HG03045 (cell line): Measurements from ENCODE around the gene CST4.
"Not testable (repeated sequence)": the region's sequence is repeated elsewhere in the genome, so short reads cannot be mapped to it uniquely, and the experiment has no call there.

Source experiments
- ATAC-seq: cut with Tn5 transposase; IDR thresholded peaks from one replicate; pipeline ENCODE4 v1.9.1; 2021; ENCODE audit warnings: mild to moderate bottlenecking, moderate library complexity; ENCODE audit not compliant: unreplicated experiment

CST4 gene, protein sequence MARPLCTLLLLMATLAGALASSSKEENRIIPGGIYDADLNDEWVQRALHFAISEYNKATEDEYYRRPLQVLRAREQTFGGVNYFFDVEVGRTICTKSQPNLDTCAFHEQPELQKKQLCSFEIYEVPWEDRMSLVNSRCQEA

DNA sequence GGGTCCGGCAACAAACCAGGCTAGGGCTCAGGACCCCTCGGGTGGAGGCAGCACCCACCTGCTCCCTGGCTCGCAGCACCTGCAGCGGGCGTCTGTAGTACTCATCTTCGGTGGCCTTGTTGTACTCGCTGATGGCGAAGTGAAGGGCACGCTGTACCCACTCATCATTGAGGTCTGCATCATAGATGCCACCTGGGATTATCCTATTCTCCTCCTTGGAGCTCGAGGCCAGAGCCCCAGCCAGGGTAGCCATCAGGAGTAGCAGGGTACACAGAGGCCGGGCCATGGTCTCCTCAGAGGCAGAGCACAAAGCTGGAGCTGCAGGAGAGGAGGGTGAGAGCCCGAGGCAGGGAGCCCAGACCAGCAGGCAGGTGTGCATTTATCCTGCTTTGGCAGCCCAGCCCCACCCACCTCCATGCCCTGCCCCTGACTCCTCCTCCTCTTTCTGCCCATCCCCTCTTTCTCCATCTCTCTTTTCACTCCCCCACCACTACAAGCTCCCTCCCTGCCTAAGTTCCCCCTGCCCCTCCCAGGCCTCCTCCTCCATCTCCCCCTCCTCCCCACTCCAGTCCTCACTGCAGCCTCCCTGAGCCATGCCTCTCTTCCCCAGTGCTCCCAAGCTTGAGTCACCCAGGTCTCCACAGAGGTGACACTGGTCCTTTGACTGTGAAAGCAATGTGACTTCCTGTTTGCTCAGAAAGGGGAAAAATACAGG, at the start of gene CST4:
Gene CST4 (minus strand): TSS at position 355 of the 715 bp plus-strand sequence. CDS start 69 bp downstream, at position 286.
- ATAC-seq = not testable (repeated sequence)

DNA sequence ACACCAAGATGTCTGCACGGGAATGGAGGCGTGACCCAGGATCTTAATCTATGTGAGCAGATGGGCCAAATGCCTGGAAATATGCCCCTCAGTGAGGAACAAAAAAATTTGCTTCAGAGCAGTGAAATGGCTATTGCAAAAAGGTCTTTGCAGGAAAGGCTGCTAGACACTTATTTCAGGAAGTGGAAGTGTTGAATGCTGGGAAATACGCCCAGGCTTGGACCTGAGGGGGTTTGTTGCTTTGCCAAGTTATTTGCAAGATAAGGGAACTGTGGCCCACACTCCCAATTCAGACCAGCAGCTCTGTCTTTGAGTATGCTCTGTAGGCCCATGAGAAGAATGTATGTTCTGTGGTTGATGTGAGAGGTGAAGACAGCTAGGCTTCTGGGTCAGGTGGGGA, 46.6 kb upstream of the CST4 start:
- not testable (repeated sequence) for ATAC-seq

DNA sequence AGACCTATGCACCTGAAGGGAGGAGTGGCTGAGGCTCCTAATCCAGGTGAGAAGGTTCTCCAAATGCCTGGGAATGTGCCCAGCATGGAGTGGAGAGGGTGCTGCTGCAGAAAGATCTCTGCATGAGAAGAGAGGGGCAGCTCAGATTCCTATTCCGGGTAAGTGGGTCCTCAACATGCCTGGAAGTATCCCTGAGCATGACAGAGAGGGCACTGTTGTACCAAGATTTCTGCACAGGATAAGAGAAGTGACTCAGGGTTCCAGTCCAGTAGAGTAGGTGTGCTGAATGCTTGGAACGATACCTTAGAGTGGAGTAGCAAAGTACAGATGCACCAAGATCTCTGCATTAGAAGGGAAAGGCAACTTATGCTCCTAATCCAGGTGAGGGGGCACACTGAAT, 46.1 kb upstream of the CST4 start:
- not testable (repeated sequence) for ATAC-seq

DNA sequence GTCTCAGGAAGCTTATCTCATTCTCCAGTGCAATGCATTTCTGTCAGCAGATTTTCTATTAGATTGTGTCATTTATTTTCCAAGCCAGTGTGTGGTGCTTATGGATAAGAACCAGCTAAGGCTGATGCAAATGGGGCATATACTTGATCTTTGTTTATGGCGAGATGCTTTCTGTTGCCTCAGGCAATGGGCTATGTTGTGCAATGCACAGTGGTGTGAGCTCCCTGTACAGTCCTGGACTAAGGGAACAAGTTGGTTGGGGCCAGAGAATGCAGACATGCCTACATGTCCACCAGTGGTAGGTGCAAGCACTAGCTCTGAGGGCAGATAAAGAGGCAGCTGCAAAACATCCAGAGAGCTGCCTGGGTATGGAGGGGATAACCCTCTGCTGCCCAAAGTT, 45.6 kb upstream of the CST4 start:
- ATAC-seq = not testable (repeated sequence)

DNA sequence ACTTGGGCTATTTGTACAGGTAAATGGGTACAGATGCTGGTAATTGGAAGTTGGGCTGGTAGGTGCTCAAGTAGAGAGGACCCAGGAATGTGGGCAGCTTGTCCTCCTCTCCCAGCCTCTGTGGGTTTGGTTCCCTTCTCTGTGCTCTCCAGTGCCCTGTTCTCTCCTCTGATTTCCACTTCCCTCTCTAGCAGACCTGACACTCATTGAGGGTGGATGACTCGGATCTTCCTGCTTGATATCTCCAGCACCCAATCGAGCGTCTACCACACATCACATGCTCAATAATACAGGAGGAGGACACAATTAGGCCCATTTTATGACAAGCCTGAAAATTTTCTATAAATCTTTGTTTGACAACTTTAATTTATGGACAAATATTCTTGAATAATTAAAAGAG, 38.2 kb upstream of the CST4 start:
- ATAC-seq = no peak

DNA sequence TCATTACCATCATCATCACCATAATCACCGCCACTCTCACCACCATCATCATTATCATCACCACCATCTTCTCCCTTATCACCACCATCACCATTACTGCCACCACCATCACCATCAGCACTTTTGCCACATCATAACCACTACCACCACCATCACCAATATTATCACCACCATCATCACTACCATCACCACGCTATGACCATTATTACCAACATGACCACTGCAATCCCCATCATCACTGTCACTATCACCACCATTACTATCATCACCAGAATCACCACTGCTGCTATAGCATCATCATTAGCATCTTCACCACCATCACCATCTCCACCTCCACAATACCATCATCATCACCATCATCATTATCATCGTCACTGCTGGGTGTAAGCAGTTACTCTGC, 36.3 kb upstream of the CST4 start:
- no peak for ATAC-seq

DNA sequence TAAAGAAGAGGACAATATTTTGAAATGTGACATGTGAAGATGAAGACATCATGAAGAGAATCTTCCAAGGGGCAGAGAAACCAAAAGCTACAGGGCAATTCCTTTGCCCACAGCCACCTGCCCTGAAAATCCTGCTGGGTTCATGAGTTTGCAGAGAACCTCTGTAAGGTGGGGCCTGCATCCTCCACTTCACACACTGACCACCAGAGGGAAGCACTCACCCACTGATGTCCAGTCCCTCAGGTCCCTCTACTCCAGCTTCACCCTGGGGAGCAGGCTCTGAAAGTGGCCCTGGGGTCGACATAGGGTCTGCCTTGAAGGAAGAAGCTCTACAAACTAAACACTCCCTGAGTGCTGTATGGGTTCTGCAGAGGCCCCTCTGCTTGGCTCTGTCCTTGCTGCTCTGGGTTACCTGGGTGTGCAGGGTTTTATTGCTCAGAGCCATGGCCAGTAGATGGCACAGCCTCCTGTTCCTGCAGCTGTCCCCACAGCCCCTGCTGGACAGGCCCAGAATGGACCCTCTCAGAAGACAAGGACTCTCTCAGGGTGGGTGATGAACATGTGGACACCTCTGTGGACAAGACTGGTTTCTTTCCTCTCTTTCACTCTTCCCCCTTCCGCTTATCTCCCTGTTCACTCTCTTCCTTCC, 34.9 kb upstream of the CST4 start:
- not testable (repeated sequence) for ATAC-seq

DNA sequence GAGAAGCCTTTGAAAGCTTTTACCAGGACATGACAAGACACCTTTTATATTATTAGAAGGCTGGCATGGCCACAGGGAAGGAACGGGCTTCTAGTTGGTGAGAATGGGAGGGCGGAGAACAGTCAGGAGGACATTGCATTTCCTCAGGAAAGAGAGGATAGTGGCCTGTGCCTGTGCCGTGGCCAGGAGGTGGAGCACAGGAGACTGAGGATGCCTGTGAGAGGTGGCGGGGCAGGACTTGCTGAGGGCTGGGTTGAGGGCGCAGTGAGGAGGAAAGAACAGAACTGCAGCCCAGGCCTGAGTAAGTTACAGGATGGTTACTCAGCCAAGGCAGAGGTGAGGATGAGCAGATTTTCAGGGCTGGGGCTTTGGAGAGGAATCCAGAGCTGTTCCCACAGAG, 34.0 kb upstream of the CST4 start:
- ATAC-seq = not testable (repeated sequence)

DNA sequence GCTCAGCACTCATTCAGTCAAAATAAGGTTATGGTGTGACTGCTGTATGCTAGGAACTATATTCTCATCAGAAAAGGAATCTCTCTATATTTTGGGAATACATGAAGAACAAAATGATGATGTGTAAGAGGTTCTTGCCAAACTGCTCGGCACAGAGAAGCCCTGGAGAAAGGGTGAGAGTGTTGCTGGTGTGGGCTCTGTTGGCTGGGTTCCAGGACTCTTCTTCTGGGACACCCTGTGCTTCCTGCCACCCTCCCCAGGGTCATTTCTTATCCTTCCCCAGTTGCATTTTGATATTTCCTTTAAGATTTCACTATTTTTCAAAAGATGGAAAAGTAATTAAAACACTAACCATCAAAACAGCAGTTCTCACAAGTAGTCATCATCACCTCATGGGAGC, 33.1 kb upstream of the CST4 start:
- no peak for ATAC-seq

DNA sequence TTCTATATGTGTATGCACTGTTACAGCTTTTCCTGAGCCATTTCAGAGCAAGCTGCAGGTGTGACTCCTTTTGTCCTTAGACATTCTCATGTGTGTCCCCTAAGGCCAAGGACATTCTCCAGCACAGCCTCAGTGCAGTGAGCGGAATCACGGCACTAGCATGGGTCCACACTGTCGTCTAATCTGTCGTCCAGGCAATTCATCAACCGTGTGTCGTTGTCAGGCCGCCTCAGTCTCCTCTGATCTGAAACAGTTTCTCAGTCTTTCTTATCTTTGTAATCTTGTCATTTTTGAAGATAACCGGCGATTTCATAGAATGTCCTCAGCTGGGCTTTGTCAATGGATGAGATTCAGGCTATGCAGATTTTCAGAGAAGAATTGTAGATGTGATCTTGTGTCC, 30.5 kb upstream of the CST4 start:
- not testable (repeated sequence) for ATAC-seq

DNA sequence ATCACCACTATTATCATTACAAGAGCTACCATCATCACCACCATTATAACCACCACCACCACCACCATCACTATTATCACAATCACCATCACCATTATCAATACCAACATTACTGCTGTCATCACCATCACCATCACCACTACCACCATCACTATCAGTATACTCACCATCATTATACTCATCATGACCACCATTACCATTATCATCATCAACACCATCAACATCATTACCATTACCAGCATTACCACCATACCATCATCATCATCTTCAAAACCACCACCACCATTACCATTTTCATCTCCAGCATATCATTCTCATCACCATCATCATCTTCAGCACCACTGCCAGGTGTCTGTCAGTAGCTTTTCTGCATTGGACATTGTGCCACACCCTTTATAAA, 22.9 kb upstream of the CST4 start:
- ATAC-seq = not testable (repeated sequence)

DNA sequence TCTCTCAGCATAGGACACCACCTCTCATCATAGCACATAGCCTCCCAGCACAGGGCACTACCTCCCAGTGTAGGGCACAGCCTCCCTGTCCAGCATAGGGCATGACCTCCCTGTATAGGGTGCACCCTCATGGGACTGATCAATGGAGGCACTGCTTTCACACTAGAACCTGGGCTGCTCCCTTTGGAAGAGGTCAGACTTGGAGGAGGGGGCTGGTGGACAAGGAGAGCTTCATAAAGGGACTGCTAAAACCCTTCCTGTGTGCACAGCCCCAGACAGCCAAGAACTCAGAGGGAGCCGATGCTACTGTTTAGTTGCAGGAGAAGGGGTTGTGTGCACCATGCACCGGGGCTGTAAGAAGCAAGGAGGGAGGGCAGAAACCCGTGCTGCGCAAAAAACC, 21.9 kb upstream of the CST4 start:
- no peak for ATAC-seq

DNA sequence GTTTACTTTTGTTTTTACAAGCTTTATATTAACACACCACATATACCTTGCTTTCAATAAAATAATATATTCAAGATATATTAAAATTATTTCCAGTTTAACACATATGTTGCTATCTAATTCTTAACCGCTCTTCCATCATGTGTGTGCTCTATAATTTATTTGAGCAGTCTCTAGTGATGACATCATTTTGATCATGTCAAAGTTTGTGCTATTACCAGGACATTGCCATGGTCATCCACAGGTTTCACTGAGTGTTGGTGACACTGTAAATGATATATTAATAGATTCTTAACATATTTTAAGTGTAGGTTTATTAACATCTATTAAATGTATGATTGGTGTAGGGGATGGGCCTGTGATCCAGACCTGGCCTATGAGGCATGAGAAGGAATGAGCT, 17.1 kb upstream of the CST4 start:
- ATAC-seq = no peak

DNA sequence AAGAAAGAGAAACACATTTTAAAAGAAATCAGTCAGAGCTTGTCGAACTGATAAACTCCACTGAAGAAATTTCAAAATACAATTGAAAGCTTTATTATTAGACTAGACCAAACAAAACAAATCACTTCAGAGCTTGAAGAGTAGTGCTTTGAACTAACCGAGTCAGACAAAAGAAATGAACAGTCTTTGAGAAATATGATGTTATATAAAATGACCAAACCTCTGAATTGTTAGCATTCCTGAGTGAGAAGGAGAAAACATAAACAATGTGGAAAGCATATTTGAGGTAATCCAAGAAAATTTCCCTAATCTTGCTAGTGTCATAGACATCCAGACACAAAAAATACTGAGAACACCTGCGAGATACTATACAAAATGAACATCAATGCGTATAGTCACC, 13.2 kb upstream of the CST4 start:
- no peak for ATAC-seq

DNA sequence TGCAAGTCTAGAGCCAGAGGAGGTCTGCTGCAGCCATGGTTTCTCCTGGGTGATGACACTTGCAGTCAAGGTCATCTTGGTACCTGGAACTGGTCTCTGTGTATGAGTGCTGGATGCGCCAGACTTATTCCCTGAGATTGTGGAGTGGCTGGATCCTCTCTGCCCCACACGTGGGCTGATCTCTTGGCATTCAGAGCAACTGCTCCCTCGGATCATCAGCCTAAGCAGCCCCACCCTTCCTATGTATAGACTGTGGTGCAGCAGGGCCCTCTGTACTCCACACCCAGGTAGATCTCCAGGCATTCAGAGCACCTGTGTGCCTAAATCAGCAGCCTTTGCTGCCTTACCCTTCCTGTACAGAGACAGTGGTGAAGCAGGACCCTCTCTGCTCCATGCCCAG, 12.1 kb upstream of the CST4 start:
- no peak for ATAC-seq

DNA sequence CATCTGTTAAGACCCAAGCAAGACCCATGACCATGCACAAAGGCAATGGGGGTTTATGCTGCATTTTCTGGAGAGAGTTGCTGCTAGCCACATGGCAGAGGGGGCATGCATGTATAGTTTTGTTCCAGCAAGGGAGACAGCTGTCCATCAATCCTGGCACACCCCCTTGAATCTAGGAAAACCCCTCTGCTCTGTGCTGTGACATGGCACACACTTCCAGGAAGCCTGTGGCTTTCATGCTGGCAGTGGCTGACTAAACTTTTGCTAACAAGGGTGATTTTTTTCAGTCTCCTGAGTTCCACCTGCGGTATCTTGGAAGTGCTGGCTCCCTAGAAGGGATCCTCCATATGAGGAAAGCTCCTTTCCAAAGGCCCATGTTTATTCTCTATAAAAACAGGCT, 9.1 kb upstream of the CST4 start:
- no peak for ATAC-seq

DNA sequence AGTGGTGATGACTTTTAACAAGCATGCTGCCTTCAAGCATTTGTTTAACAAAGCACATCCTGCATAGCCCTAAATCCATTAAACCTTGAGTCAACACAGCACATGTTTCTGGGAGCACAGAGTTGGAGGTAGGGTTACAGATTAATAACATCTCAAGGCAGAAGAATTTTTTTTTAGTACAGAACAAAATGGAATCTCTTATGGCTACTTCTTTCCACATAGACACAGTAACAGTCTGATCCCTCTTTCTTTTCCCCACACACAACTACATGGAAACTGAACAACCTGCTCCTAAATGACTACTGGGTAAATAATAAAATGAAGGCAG, 6.2 kb upstream of the CST4 start:
- ATAC-seq = not testable (repeated sequence)

DNA sequence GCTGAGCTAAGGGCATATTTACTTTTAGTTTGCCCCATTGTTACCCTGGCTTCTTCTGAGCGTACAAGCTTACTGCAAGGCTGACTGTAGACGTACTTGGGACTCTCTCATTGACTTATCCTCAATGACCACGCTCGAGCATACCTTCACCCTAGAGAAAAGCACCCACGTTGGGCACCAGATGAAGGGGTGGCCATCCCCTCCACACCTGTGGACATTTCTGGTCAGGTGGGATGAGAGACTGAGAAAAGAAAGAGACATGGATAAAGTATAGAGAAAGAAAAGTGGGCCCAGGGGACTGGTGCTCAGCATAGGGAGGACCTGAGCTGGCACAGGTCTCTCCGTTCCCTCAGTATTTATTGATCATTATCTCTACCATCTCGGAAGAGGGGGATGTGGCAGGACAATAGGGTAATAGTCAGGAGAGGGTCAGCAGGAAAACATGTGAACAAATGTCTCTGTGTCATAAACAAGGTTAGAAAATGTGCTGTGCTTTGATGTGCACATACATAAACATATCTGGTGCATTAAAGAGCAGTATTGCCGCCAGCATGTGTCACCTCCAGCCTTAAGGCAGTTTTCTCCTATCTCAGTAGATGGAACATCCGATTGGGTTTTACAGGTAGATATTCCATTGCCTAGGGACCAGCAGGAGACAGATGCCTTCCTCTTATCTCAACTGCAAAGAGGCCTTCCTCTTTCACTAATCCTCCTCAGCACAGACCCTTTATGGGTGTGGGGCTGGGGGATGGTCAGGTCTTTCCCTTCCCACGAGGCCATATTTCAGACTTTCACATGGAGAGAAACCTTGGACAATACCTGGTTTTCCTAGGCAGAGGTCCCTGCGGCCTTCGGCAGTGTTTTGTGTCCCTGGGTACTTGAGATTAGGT, 5.6 kb upstream of the CST4 start:
- ATAC-seq = not testable (repeated sequence)

DNA sequence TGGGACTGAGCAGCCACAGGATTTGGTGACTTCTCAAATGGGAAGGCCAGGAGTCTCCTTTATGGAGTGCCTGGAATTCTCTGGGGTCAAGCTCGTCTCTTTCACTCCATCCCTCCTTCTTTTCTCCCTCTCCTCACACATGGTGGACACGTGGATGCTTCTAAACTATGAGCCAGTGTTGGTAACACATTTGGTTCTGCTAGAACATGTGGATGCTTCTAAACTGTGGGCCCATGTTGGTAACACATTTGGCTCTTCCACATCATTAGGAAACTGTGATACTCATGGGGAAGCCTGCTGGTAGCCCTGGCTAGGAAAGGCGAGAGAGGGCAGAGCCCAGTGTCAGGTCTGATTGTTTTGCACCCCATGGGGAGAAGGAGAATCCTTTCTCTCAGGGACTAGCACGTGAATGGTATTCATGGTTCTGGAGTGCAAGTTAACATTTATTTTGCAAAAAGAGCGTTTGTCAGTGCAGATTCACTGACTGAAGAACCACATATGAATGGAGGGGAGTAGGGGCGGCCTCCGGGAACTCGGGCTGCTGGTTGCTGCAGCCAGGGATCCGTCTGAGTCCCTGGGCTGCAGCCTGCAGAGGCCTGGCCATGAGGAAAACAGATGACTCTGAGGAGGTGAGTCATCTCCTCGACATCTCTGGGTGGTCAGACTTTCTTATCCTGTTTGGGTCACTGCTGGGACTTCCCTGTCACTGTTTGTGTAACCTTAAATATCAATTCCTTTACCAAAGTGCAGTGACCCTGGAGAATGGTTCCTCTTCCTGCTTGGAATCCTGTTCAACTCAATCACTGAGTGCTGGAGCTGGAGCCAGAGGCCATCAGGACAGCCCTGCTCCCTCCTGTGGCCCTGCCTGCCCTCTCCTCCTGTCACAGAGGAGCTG, 4.1 kb upstream of the CST4 start:
- ATAC-seq = not testable (repeated sequence)

DNA sequence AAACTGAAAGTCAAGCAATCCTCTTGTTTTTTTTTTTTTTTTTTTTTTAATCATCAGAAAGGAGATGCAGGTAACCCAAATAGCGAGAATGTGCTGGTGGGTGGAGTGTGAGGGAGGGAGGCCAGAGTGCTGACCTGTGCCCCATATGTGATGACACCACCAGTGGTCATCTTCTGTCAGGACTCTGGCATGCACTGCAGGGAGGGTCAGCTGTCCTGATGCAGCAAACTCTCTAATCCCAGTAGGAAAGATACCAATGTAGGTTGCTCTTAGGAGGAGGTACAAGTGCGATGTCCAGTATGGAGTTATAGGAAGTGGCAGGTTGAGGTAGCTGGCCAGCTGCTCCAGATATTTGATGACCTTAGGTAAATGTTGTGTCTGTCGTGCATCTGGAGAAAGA, 2.8 kb upstream of the CST4 start:
- no peak for ATAC-seq
